EH (cell line): ENCODE measurements around the gene MRPS23.

Source experiments
- DNase-seq: peaks from one replicate; pipeline ENCODE4 v3.0.0-alpha.2; 2015; ENCODE audit warnings: low read depth

MRPS23 gene

DNA sequence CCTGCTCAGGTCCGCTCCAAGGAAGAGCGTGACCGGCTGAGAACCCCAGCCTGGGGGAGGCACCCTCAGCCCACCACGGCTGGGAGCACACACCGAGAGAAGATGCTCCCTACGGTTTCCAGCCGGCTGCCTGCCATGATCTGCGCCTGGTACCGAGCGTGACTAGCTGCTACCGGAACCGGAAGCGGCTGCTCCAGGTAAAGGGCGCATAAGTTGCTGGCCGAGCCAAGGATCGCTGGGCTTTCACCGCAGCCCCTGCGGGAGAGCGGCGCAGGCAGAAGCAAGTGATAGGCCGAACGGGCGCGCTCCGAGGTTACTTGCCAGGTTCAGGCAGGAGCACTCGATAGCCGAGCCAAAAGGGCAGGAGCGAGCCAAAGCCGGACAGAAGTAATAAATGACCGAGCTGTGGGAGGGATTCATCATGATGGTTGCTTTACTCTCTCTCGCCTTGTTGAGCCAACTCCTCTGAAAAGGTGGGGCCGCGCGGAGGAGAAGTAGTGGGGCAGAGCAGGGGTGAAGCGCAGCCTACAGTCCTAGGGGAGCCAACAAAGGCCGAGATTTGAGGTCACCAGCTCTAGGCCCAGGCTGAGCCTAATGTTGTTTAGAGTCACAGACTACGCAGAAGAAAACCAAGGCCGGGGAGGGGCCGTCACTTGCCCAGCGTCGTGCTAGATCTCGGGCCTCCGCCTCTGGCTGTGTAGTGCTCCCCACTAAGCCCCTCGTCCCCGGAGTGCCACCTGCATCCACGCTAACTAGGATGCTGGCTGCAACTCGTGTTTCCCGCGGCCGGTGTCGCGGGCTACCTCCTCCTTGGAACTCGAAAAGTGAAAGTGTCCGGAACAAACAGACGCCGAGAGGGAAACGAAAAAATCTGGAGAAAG lies at the start of gene MRPS23:
Gene MRPS23 (minus strand): TSS at position 171 of the 881 bp plus-strand sequence. CDS start 34 bp downstream, at position 137.
- DNase-seq: peak; percentile 98

DNA sequence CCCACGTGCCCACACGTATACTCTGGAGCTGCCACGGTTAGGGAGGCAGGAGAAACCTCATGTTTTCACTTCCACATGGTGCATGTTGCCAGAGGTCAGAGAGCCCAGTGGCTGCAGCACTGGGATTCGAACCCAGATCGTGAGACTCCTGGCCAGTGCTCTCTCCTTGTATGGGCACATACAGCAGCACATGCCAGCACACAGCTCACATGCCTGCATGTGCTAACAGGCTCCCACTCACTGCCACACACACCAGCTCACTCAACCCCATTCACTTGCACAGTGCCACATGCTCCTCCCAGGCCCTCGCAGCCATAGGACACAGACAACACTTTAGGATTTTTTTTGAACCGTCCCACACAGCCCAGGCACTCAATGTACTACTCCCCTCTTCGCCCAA lies 49.5 kb upstream of the MRPS23 start:
- no peak for DNase-seq

DNA sequence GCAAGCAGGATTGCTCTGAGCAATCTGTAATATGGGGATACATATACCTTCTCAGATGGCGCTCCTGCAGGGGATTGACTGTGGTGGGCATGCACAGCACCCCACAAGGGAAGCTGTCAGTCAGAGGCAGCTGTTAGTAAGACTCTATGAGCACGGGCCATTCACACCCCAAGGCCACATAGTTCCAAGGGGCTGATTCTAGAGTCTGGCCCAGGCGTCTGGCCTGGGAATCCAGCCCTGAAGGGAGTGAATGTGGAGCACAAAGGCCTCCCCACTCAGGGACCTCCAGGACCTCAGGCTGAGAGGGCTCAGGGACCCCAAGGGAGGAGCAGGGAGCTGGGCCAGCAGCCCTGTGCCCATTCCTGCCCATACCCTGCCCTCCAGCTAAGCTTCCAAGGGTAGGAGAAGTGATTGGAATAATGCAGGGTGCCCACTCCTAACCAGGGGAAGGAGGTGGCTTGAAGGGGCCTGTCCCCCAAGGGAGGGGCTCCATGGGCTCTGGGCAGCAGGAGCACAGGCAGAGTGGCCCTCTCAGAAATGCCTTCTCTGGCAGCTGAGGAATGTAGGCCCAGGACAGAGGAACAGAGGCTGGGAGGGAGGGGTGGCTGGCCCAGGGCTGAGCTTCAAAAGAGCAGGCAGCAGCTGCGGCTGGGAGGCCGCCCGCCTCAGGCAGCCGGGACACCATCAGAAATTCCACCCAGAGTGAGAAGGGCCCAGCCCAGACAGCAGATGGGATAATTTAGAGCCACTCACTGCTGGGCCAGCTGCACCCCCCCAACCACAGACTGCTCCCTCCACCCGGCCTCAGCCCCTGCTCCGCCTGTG lies 48.9 kb upstream of the MRPS23 start:
- peak; percentile 89 for DNase-seq

DNA sequence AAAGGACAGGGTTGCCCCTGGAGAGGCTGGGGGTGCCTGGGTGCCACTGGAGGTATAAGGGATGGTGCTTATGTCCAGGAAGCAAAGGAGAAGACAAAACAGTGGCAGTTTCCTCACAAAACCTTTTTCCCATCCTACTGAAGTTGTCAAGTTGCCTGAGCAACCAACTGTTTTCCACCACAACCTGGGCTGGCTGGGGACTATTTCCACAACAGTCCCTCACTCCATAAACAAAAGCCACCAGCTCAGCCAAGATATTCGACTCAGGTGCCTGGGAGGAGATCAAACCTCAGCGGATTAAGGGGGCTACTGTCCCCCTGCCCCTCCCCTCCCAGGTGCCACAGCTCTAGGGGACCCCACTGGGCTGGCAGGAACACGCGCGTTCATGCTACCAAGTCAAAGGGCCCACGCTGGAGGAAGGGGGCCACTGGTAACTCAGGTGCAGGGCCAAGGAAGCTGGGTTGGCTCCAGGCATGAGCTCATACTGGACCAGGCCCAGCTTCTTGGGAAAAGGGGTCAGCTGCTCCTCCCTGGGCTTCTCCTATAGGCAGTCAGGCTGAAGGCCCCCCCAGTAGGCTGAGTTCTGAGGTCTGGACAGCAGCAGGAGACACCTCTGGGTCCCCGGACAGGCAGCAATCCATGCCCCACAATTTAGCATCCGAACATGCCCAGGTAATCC lies 45.7 kb upstream of the MRPS23 start:
- DNase-seq: no peak

DNA sequence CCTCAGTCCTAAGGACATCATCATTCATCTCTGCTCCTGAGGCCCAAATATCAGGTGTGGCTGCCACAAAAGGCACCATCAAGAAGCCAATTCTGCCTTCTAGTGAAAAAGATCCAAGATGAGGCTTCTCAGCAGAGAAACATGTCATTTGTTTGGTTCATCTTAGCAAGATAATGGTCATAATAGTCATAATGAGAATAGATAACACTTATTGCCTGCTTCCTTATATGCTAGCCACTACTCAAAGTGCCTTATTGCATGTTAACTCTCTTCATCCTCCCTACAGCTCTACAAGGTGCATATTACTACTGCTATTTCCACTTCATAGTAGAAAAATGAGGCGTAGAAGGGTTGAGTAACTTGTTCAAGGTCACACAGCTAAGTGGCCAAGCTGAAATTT lies 45.0 kb upstream of the MRPS23 start:
- DNase-seq: no peak

DNA sequence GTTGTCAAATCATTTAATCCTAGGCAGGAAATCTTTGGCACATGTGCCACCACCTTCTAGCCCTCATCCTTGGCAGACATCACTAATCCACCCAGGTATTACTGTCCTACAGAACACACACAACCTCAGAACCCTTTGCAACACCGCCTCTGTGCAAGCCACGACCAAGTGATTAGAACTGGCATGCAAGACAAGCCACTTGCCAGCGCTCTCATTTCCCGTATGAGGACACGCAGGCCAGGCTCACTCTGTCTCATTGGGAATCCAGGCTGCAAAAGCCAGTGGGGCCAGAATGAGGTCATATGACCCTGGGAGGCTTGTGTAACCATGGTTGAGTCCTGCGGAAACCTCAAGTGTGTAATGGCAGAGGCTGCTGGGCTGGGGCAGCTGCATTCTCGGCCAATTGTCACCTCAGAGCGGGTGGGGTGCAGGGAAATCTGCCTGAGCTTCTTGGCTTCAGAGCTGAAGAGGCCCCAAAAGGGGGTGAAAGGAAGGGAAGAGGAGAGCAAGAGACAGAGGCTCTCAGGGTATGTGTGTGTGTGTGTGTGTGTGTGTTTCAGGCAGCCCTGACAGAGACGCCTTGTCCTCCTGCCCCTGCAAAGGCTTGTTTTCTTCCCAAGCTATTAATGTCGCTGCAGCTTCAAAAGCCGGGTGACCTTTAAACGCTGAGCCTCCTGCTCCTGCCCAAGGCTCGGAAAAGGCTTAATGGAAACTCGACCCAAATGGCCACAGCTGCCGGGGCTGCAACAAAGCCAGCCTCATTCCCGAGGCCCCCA lies 43.2 kb upstream of the MRPS23 start:
- DNase-seq: peak; percentile 99

DNA sequence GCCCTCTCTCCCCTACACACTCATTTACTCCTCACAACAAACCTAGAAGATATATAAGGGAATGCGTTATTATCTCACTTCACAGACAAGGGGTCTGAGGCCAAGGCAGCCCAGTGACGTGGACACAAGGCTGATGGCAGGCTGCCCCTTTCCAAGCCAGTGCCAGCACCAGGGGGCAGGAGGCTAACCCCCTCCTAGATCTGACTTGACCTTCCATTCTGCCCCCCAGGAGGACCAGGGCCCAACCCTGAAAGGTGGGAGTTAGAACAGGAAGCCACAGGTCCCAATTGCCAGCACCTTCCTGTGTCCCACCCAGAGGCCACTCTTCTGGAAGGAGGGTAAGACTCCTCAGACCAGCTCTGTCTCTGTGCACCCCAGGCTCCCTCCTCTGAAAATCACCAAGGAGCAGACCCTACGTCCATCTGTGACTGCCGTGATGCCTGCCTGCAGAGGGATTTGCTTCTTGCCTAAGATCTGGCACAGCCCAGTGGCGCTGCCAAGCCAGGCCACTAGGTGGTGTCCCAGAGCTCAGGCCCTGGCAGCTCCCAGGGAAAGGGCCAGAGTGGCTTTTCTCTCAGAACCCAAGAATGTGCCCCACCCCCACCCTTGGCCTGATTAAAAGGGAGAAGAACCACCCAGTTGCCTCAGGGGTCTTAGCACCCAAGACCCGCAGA lies 42.4 kb upstream of the MRPS23 start:
- DNase-seq: peak; percentile 91

DNA sequence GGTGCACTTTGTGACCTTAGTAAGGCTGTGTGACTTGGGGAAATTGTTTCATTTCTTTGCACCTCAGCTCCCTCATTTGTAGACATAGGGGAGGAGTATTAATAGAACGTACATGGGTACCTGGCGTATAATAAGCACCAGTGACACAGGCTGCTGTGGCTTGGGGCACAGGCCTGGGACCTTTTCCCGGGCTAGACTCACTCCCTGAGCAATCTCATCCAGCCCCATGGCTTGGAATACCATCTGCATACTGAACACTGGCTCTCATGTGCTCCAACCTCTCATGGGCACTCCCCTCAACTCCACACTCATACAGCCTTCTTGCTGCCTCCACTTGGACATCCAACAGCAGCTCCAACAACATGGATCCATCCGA lies 41.0 kb upstream of the MRPS23 start:
- DNase-seq: no peak

DNA sequence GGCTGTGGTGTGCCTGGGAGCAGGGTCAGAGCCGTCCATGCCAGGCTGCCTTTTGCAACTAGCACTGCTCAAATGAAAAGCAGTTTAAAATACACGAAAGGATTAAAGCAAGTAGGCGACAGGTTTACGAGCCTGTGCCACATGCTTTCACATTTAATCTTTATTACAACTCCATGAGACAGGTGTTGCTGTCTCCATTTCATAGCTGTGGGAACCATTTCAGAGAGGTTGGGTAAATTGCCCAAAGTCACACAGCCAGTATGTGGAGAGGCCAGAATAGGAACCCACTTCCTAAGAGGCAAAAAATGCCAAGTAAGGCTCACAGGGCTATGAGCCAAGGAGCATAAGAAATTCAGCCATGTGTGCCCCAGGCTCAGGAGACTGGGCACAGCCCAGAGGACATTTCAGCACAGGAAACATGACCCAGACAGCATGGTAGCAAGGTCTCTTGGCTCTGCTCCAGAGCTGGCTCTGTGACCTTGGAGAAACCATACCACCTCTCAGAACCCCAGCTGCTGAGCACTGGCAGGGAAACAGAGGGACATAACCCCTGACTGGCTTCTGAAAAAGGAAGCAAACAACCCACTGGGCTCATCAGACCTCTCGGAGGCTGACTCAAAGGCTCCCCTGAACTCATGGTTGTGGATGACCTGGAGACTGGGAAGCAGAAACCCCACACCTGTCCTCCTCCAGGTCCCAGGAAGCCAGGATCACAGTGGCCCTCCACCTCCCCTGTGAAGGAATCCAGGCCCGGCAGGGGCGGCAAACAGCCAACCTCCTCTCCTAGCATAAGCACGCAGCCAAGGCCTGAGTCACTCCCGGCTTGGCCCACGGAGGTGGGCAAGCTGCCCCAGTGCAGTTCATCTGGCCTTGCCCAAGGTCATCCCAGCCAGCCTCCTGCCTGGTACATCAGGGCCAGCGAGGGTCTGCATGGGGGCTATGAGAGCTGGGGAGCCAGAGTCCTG lies 40.3 kb upstream of the MRPS23 start:
- DNase-seq: peak; percentile 87

DNA sequence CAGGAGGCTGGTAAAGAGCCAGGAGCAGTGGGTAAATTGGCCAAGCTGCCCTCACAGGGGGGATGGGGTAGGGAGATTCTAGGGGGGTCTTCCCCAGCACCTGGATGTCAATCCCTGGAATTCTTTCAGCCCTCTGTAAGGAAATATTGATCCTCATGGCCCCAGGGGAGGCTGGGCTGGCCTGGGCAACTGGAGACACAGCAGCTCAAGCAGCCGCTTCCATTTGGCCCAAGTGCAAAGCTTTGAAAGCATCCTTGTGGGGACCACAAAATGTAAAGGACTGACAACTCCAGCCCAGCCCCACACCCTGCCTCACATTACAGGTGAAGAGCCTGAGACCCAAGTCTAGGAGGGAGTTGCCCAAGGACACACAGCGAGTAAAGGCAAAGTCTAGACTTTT lies 39.4 kb upstream of the MRPS23 start:
- DNase-seq: no peak

DNA sequence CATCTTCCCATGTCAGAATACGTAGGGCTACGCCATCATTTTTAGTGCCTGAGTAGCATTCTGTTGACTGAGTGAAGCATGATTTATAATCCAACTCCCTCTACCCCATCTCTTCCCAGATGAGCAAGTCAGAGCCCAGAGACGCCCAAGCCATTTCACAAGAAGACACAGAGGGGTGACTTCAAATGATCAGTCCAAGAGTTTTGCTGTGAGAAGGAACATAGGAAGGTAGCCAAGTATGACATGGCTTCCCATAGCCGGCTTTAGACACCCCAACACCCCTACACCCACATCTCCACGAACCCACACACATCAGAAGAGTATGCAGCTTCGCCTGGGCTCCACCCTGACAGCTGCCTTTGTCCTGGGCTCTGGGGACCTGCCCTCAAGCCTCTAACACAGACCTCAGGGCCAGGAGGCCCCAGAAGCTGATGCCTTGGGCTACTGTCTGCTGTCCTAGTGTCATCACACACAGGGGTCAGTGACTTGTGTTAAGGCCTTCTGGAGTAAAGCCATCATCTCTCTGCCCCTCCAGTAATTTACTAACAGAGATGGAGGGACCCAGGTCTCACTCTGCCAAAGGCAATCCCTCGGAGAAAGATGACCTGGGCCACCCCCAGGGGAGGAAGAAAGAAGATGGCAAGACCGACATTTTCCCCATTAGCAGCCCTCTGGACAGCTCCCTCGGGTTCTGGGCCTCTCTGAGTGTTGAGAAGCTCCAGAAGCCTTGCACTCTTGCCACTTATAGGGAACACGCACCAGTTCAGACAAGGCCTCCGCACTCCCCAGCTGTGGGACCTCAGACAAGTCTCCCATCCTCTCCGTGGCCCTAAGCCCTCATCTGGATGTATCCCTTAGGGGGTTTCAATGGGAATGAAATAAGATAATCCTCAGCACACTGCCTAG lies 38.7 kb upstream of the MRPS23 start:
- DNase-seq: no peak

DNA sequence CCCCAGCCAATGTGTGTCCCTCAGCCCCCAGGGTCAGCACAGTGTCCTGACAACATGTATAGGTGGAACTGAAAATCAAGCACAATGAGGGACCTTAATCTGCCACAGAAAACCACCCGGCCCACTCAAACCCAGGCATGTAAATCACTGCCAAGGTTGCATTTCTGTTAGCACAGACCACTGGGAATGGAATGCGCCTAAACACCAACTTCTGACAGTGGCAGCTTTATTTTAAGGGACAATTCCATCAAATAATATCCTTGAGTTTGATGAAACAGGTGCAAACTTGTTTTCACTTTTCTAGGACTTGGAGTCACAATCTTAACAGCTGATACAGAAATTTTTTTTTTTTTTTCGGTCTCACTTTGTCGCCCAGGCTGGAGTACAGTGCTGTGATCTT lies 37.3 kb upstream of the MRPS23 start:
- DNase-seq: no peak

DNA sequence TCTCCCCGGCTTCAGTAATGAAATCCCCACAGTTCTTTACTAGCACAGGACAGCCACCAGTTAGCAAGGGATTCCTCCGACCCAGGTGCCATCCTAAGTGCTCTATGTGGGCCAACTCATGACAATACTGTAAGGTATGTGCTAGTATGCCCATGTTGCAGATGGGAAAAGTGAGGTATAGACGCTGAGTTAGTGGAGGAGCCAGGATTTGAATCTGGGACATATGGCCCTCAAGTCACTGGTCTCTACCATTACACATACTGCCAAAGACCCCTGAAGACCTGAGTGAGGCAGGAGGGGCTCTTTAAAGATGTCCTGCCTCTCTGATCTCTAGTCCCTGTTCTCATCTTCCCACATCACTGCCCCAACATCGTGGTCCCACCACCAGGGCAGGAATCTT lies 36.2 kb upstream of the MRPS23 start:
- DNase-seq: no peak

DNA sequence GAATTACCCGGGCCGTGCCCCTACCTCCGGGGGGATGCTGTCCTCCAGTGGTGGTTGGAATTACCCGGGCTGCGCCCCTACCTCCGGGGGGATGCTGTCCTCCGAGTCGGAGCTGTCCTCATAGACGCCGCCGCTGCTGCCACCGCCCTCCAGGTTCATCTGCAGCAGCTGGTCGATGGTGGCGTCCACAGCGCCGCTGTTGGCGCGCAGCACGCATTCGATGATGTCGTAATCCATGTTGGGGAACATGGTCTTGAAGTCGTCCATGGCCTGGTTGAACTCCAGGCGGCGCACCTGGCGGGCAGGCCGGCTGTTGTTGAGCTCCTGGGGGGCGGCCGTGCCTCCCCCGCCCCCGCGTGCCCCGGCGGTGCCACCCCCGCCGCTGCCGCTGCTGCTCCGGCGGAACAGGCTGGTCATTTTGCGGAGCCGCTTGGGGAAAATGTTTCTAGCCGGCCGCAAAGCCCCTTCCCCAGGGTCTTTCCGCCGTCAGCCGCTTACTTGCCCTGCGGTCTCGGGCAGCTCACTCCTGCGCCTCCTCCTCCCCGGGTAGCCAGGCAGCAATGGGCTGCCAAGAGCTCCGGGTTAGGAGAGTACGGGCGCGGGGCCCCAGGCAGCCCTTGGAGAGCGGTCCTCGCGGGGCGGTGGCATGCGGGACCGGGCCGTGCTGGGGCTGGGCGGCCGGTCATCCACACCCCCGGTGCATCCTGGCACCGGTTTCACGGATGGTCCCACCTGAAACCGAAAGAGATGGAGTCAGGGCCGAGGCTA lies 35.5 kb upstream of the MRPS23 start:
- no peak for DNase-seq

DNA sequence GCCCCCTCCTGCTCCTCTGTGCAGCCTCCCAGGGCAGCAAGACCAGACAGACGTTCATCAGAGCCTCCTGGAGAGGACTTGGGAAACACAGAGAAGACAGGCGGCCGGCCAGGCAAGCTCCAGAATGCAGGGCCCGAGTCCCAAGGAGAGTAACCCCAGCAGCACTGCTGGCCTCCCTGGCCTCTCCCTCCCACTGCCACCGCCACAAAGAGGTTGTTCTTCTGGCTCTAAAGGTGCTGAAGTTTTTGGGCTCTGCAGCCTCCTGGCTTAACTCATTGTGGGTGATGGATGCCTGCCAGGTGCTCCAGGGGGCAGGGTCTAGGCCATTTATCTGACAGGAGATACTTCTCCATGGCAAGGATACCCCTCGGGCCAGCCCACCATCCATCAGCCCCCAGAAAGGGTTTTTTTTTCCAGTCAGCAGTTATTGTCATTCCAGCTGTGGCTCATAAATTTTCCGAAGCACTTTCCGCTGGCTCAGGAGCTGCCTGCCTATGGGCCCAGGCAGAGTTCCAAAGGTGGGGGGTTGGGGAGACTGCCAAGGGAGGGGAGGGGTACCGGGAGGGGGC lies 32.0 kb upstream of the MRPS23 start:
- no peak for DNase-seq

DNA sequence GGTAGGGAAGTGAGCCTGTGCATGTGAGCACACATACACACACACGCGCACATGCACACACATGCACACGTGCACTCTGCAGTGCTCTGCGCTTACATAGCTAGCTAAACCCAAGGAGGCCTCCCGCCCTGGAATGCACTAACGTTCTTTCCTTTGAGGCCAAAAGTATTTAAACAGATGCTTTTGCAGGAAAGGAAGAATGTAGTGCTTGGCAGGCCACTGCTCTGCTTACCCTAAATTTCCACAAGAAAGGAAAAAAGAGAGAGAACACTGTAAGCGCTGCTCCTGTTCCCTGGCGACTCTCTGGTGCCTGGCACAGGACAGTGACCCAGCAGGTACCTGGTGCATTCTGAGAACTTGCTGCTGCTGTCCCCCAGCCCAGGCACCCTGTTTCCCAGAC lies 31.3 kb upstream of the MRPS23 start:
- DNase-seq: peak; percentile 89

DNA sequence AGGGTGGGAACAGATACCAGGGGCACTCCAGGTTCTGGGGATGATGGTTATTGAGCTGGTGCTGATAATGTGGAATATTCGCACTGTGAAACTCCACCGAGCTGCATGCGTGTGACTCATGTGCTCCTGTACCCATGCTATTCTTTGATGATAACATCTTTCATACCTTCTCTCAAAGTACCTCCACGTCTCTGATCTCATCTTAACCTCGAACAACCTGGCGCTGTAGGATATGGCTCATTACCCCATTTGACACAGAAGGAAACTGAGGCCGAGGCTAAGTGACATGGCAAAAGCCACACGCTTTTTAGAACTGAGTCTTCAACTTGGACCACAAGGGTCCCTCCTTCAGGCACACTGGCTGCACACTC lies 30.2 kb upstream of the MRPS23 start:
- DNase-seq: no peak
